Measurements from ENCODE around the gene TRAPPC3.
A peak's percentile ranks its signal among the peaks of the same experiment; 100 is the strongest.

TRAPPC3 gene

GRCh38 chr1:36091141-36091540 lies 58.1 kb downstream of the TRAPPC3 start:
- H3K4me2 ChIP-seq (ENCODE audit: low read length), result no peak overlapping the region

DNA sequence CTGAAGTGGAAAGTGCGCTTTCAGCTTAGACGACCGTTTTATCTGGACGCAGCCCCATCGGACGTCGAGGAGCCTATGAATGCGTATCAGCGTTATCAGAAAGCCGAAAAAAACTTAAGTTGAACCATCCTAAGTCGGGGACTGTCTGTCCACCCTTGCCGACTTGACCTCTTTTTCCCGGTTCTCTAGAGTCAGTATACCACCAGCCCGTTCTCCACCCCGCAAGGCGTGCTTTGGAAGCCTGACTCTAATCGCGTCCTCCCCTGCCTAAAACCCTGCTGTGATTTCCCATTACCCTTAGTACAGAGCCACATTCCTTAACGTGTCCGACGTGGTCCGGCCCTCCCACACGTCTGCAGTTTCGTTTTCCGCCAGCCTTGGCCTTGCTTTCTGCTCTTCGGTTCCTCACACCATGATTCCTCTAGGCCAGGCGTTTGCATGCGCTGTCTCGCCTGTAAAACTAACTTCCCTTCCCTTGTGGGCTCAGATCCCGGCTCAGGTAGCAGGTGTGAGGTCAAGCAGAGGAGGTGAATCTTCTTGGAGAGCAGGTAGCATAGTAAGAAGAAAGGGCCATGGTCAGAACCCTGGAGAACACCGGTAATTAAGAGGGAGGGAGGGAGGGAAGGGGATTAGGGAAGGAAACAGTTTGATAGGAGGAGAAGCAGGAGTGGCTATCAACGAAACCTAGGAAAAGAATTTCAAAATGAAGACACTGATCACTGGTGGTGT lies 59.7 kb downstream of the TRAPPC3 start:
- TF ChIP-seq, protein P1, sequence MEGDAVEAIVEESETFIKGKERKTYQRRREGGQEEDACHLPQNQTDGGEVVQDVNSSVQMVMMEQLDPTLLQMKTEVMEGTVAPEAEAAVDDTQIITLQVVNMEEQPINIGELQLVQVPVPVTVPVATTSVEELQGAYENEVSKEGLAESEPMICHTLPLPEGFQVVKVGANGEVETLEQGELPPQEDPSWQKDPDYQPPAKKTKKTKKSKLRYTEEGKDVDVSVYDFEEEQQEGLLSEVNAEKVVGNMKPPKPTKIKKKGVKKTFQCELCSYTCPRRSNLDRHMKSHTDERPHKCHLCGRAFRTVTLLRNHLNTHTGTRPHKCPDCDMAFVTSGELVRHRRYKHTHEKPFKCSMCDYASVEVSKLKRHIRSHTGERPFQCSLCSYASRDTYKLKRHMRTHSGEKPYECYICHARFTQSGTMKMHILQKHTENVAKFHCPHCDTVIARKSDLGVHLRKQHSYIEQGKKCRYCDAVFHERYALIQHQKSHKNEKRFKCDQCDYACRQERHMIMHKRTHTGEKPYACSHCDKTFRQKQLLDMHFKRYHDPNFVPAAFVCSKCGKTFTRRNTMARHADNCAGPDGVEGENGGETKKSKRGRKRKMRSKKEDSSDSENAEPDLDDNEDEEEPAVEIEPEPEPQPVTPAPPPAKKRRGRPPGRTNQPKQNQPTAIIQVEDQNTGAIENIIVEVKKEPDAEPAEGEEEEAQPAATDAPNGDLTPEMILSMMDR (IDR thresholded peaks at IDR 0.05; ENCODE audit: low read depth, low read length), result no peak
- no peak for TF ChIP-seq EZH2phosphoT487 (IDR thresholded peaks at IDR 0.05; ENCODE audit: low read depth)
- peaks cover 11% of the 10 kb centered on the region for H3K36me3 ChIP-seq (replicated peaks; ENCODE audit: low read depth, low read length)
- peak overlapping the region; percentile 71 for H3K9ac ChIP-seq (ENCODE audit: low read length)
- peak overlapping the region; percentile 93 for H3K4me3 ChIP-seq (ENCODE audit: low read length)
- H3K79me2 ChIP-seq (ENCODE audit: low read length), result peaks cover 16% of the 10 kb centered on the region
- no peaks in the 10 kb centered on the region for H3K4me1 ChIP-seq (ENCODE audit: low read length)
- no peaks in the 10 kb centered on the region for H3K27me3 ChIP-seq (ENCODE audit: low read depth, low read length)
- peak overlapping the region; percentile 97 for H3K4me2 ChIP-seq (ENCODE audit: low read length)
- no peaks in the 10 kb centered on the region for H3K9me3 ChIP-seq (ENCODE audit: insufficient read depth, low read length)
- H4K20me1 ChIP-seq (ENCODE audit: insufficient read depth, low read length), result no peaks in the 10 kb centered on the region
- no peak overlapping the region for H3K27ac ChIP-seq (ENCODE audit: low read length)
- no peak overlapping the region for H2AFZ ChIP-seq (ENCODE audit: low read depth, low read length)

More at GRCh38 chr1:36091141-36091540, 58.1 kb downstream of the TRAPPC3 start:
- H4K20me1 ChIP-seq (ENCODE audit: insufficient read depth, low read length), result no peaks in the 10 kb centered on the region
- H3K9ac ChIP-seq (ENCODE audit: low read length), result no peak overlapping the region
- H3K4me3 ChIP-seq (ENCODE audit: low read length), result no peak overlapping the region
- H3K27ac ChIP-seq (ENCODE audit: low read length), result no peak overlapping the region
- no peaks in the 10 kb centered on the region for H3K27me3 ChIP-seq (ENCODE audit: low read depth, low read length)
- no peaks in the 10 kb centered on the region for H3K4me1 ChIP-seq (ENCODE audit: low read length)
- H3K36me3 ChIP-seq (replicated peaks; ENCODE audit: low read depth, low read length), result peaks cover 11% of the 10 kb centered on the region
- H3K79me2 ChIP-seq (ENCODE audit: low read length), result peaks cover 16% of the 10 kb centered on the region
- TF ChIP-seq, protein P1 (IDR thresholded peaks at IDR 0.05; ENCODE audit: low read depth, low read length), result no peak
- no peak for TF ChIP-seq EZH2phosphoT487 (IDR thresholded peaks at IDR 0.05; ENCODE audit: low read depth)
- no peaks in the 10 kb centered on the region for H3K9me3 ChIP-seq (ENCODE audit: insufficient read depth, low read length)
- H2AFZ ChIP-seq (ENCODE audit: low read depth, low read length), result no peak overlapping the region

- TF ChIP-seq EZH2phosphoT487 (IDR thresholded peaks at IDR 0.05; ENCODE audit: low read depth), result no peak
- TF ChIP-seq, protein P1 (IDR thresholded peaks at IDR 0.05; ENCODE audit: low read depth, low read length), result peak; percentile 82
- H3K4me1 ChIP-seq (ENCODE audit: low read length), result no peaks in the 10 kb centered on the region
- H3K4me3 ChIP-seq (ENCODE audit: low read length), result peak within 1 kb of the TSS; percentile 93
- peaks cover 3% of the 10 kb centered on the region for H3K36me3 ChIP-seq (replicated peaks; ENCODE audit: low read depth, low read length)
- H4K20me1 ChIP-seq (ENCODE audit: insufficient read depth, low read length), result no peaks in the 10 kb centered on the region
- H3K4me2 ChIP-seq (ENCODE audit: low read length), result peak within 1 kb of the TSS; percentile 97
- H3K9me3 ChIP-seq (ENCODE audit: insufficient read depth, low read length), result no peaks in the 10 kb centered on the region
- no peaks in the 10 kb centered on the region for H3K27me3 ChIP-seq (ENCODE audit: low read depth, low read length)
- peak within 1 kb of the TSS; percentile 18 for H3K27ac ChIP-seq (ENCODE audit: low read length)
- peak within 1 kb of the TSS; percentile 86 for H2AFZ ChIP-seq (ENCODE audit: low read depth, low read length)
- H3K9ac ChIP-seq (ENCODE audit: low read length), result peak within 1 kb of the TSS; percentile 77
- peaks cover 16% of the 10 kb centered on the region for H3K79me2 ChIP-seq (ENCODE audit: low read length)
Measured at GRCh38 chr1:36088577-36089392, 60.5 kb downstream of the TRAPPC3 start, which contains the start of gene ADPRS. ADPRS (plus strand) TSS chr1:36088892; CDS start chr1:36088905, 13 bp downstream.

DNA sequence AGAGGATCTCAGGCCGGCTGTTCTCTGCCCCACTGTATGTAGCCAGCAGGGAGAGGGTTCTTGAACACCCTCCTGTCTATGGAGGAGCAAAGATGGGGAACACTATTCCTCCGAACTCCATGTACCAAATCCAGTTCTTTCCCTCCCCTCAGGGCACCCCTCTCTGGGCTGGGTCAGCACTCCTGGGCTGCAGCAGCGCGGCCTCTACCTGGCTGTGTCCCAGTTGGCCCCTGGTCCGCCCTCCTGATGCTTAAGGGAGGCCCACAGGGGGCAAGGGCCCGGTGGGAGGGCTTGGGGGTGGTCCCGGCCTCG lies 61.1 kb downstream of the TRAPPC3 start:
- Histone ChIP-seq H3K27ac (ENCODE audit: low read length) (peak overlapping the region; percentile 18), H3K4me1 (ENCODE audit: low read length) (no peaks in the 10 kb centered on the region), H2AFZ (ENCODE audit: low read depth, low read length) (peak overlapping the region; percentile 86), H3K9me3 (ENCODE audit: insufficient read depth, low read length) (no peaks in the 10 kb centered on the region), H3K9ac (ENCODE audit: low read length) (peak overlapping the region; percentile 77), H3K27me3 (ENCODE audit: low read depth, low read length) (no peaks in the 10 kb centered on the region), H3K4me2 (ENCODE audit: low read length) (peak overlapping the region; percentile 77), H4K20me1 (ENCODE audit: insufficient read depth, low read length) (no peaks in the 10 kb centered on the region), H3K4me3 (ENCODE audit: low read length) (peak overlapping the region; percentile 93), H3K79me2 (ENCODE audit: low read length) (peaks cover 16% of the 10 kb centered on the region), H3K36me3 (replicated peaks; ENCODE audit: low read depth, low read length) (peaks cover 1% of the 10 kb centered on the region)
- TF ChIP-seq, protein P1 (IDR thresholded peaks at IDR 0.05; ENCODE audit: low read depth, low read length), result no peak
- no peak for TF ChIP-seq EZH2phosphoT487 (IDR thresholded peaks at IDR 0.05; ENCODE audit: low read depth)

Measured in OCI-LY3 (cell line).